Body of pancreas (tissue), 4 donors: ENCODE results near the gene TOB2.

Experiments
- CTCF ChIP-seq, 7 experiments: fragments of 450-650 bp in 4 of 7; fragments of 200-600 bp in 3 of 7; sonication (generic) in 3 of 7; IDR thresholded peaks; one replicate each; pipeline ENCODE4 v1.5.1; 2016 to 2019; ENCODE audit warnings: antibody characterized with exemption in 7 of 7
- POLR2A ChIP-seq, 3 donors: fragments of 450-650 bp; IDR thresholded peaks; one replicate each; pipeline ENCODE4 v1.6.1; 2016; ENCODE audit warnings: antibody characterized with exemption in 3 of 3, mild to moderate bottlenecking in 2 of 3

DNA sequence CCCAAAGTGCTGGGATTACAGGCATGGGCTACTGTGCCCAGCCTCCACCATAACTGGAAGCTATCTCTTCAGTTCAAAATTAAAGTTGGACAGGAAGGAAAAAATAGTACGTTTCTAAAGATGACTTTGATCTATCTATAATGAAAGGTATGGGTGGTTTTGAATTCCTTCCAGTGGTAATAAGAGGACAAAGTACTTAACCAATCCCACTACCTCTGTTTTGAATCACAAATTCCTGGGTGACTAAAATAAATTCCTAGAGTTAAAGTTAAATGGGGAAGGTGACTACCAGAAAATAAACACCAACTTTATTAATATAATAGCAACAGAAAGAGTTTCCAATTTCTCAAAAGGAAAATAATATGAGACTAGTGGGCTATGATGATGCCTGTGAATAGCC is 12.8 kb upstream of the TOB2 start:
- TF ChIP-seq POLR2A (IDR thresholded peaks at IDR 0.05), result no peak
- no peak for TF ChIP-seq CTCF (IDR thresholded peaks at IDR 0.05)
